Cardiac septum (tissue), 1 donor: ENCODE results near the gene DNMBP. TPM values are rescaled to one million over a fixed set of nuclear protein-coding genes. Genes with fewer than 3 reads are reported as not detected.
"Not testable (repeated sequence)": the region's sequence is repeated elsewhere in the genome, so short reads cannot be mapped to it uniquely, and the experiment has no call there.

ENCODE experiments used
- DNase-seq: peaks from one replicate; pipeline ENCODE4 v3.0.0-alpha.2; 2020; ENCODE audit warnings: low spot score
- intact Hi-C: fragments of 100-400 bp; cut with DNase I; formaldehyde crosslinking; loops from one replicate; pipeline ENCODE4 v1.14.0; 2022
- total RNA-seq: library from RNA; stranded (reverse); fragmentation: NEBNext Ultra II Directional; extraction: Animal tissue kit (Norgen Biotek cat#: 25700); gene quantifications from one replicate; pipeline ENCODE4 v1.2.1, GENCODE V29; 2021
- donor health status: DM: no; HTN: no; CAD: no.

The DNMBP gene
- total RNA-seq, 1 donor from 2014 or later = 5.6 TPM

DNA sequence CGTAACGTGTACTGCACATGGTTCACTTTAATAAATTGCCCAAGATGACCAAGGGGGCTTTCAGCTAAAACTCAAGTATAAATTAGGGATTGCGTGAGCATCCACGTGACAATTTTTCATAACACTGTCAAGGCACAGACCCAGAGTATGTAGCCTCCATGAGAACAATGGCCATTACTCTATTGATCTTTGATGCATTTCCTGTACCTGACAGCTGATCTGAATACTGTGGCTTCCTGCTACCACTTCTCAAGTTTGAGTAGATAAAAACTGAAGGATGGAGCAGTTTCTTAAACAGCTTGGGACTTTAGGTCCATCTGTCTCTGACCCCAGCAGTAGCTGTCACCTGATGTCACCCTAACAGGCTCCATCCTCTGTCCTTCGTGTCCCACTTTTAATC is 128.4 kb downstream of the DNMBP start:
- intact Hi-C loops = no loop called here
- no peak for DNase-seq

DNA sequence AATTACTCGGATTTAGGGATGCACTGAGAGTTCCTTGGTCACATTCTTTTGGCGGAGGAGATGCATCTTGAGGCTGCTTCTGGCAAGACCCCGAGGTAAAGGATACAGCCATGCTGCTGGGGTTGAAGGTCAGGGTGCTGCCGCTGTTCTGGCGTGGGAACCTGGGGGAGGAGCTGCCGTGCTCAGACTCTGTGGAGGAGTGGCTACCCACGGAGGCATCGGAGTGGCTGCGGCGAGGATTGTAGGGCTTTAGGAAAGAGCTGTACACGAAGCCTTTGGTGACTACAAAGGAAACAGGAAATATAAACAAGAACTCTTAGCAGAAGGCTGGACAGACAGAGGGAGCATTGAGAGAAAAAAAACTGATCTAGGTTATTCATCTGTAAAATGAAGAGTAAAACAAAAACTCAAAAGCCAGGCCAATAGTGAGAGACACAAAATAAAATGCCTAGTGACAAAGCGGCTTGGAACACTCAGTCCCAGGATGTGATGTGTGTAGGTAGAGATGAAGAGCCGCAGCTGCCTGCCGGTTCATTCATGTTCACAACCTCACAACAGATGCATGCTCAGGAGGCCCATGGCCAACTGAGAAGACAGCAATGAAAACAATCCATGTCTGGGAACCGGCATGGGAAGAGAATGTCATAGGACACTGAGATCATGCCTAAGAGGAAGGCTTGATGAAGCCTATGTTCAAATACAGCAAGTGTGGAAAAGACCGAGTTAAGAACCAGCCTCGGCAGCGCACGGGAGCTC is 129.5 kb downstream of the DNMBP start:
- intact Hi-C loops = no loop called here
- no peak for DNase-seq

DNA sequence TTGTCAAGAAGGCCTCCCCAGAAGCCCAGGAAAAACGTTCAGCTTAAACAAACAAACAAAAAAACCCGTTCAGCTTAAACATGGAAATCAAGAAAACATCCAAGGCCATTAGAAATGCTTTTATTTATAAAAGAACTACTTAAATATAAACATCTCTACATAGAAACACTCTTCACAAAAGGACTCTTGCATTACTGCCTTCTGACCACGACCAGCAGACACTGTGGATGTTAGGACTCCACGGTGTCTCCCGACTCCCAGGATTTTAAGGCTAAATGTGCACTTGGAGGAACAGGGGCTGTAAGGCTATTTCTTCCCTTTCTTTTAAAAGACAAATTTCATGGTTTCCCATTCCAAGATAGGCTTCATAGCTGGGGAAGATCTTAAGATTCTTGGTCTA is 134.3 kb downstream of the DNMBP start:
- intact Hi-C loops = no loop called here

DNA sequence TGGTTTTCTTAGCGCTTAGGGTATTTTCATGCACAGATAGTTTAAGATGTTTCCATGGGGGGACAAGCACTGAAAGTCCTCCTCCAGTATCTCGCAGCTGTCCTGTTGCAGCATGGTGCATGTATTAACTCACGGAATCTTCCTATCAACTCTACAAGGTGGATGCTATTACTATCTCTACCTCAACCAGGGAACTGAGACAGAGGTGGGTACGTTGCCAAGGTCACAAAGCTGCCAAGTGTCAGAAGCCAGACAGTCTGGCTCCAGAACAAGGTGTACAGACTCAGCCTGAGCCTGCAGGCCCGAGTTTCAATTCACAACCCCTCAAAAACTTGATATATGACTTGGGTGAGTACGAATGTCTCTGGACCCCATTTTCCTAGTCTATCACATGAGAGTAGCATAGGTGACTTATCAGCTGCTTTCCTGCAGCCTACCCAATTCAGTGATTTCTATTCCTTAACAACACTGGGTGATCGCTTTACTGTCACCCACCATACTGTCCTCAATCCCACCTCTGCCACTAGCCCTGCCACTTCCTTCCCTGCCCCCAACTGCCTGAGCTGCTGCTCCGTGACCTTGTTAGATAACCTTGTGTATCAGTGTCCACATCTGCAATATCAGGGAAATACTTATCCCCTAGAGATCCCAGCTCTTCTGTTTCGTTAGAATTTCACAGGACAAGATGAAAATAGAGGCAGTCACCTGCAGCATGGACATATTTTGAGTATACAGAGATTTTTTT is 135.2 kb downstream of the DNMBP start:
- intact Hi-C loops = no loop called here
- DNase-seq = no peak

More for the DNA sequence above, 134.3 kb downstream of the DNMBP start:
- DNase-seq = no peak

DNA sequence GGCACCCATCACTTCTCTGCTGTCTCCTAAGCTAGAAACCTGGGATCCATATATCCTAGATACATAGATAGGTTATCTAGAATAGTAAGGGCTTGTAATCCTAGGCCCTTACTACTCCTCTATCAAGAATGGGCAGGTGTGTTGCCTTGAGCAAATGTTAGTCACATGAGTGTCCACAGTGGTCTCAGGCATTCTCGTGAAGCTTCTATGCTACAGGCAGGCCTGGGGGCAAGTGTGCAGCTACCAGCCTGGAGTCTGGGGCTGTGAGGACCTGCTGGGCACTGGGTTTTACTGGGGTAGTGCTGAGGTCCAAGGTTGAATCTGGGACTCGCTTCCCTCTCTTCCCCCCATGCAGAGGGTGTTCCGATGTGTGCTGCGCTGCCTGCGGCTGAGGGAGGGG is 135.9 kb downstream of the DNMBP start:
- DNase-seq = no peak
- intact Hi-C loops = no loop called here

DNA sequence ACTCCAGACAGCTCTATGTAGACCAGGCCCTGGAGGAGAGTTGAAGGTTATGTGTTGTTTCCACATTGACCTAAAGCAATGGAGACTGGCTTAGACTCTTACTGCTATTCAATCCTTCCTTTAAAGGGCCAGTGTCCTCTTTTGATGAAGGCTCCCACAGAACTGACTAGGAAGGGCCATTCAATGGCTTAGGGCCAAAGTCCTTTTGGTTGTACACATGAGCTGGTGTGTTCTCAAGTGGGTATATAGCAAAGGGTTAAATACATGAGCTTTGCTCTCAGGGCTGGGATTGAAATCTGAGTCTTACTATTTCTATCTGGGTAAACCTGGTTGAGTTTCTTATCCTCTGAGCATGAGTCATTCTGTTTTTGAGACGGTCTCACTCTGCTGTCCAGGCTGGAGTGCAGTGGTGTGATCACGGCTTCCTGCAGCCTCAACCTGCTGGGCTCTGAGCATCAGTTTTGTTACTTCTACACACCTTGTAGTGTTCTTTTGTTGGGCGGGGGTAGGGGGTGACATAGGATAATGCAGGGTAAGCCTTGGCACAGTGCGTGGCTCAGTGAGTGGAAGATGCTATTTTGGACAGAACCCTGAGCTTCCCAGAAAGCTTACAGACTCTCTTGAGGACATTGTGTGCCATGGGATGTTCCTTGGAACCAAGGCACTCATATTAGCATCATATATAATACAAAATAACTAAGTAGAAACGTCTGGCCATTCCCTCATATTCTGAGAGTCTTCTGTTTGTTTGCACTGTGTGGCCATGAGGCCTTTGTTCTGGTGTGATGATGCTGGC is 137.2 kb downstream of the DNMBP start:
- no peak for DNase-seq

DNA sequence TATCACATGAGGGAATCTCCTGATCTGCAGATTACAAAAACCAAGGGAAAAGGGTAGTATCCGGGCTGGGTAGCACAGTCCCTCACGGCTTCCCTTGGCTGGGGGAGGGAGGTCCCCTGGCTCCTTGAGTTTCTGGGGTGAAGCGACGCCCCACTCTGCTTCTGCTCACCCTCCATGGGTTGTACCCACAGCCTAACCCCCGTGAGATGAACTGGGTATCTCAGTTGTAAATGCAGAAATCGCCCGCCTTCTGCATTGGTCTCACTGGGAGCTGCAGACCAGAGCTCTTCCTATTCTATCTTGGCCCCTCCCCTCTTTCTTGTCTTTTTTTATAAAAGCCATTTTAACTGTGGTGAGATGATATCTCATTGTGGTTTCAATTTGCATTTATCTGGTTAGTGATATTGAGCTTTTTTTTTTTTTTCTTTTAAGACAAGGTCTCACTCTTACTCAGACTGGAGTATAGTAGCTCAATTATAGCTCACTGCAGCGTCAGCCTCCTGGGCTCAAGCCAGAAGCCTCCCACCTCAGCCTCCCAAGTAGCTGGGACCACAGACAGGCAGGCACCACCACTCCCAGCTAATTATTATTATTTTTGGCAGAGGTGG is 139.5 kb downstream of the DNMBP start:
- no peak for DNase-seq
- intact Hi-C loops = no loop called here

More for the DNA sequence above, 137.2 kb downstream of the DNMBP start:
- intact Hi-C loops = no loop called here

DNA sequence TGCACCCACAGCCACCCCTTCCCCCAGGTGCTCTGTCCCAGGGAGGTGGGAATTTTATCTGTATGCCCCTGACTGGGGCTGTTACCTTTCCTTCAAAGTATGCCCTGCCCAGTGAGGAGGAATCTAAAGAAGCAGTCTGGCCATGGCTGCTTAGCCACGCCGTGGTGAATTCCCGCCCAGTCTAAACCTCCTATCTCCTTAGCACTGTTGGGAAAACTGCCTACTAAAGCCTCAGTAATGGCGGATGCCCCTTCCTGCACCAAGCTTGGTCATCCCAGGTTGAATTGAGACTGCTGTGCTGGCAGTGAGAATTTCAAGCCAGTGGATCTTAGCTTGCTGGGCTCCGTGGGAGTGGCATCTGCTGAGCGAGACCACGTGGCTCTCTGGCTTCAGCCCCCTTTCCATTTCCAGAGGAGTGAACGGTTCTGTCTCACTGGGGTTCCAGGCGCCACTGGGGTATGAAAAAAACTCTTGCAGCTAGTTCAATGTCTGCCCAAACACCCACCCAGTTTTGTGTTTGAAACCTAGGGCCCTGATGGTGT is 140.1 kb downstream of the DNMBP start:
- no peak for DNase-seq
- intact Hi-C loops = no loop called here

DNA sequence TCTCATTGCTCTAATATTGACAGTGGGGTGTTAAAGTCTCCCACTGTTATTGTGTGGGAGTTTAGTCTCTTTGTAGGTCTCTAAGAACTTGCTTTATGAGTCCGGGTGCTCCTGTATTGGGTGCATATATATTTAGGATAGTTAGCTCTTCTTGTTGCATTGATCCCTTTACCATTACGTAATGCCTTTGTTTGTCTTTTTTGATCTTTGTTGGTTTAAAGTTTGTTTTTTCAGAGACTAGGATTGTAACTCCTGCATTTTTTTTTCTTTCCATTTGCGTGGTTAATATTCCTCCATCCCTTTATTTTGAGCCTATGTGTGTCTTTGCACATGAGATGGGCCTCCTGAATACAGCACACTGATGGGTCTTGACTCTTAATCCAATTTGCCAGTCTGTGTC is 142.5 kb downstream of the DNMBP start:
- intact Hi-C loops, DNase-seq: not testable (repeated sequence)

DNA sequence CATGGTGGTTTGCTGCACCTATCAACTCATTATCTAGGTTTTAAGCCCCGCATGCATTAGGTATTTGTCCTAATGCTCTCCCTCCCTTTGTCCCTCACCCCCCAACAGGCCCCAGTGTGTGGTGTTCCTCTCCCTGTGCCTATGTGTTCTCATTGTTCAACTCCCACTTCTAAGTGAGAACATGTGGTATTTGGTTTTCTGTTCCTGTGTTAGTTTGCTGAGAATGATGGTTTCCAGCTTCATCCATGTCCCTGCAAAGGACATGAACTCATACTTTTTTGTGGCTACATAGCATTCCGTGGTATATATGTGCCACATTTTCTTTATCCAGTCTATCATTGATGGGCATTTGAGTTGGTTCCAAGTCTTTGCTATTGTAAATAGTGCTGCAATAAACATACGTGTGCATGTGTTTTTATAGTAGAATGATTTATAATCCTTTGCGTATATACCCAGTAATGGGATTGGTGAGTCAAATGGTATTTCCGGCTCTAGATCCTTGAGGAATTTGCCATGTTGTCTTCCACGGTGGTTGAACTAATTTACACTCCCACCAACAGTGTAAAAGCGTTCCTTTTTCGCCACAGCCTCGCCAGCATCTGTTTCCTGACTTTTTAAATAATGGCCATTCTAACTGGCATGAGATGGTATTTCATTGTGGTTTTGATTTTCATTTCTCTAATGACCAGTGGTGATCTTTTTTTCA is 146.1 kb downstream of the DNMBP start:
- DNase-seq, intact Hi-C loops: not testable (repeated sequence)

DNA sequence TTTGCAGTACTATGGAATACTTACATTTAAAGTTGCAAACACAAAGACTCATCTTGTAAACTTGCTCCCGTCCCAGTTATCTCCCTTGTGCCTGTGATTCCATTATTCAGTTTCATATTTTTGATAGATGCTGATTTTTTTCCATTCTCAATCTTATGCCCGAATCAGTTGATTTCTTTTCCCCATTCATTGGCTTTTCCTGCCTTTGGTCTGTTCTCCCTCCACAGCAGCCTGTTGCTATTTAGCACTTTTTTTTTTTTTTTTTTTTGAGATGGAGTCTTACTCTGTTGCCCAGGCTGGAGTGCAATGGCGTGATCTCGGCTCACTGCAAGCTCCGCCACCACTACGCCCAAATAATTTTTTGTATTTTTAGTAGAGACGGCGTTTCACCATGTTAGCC is 149.3 kb downstream of the DNMBP start:
- intact Hi-C loops = no loop called here
- no peak for DNase-seq

DNA sequence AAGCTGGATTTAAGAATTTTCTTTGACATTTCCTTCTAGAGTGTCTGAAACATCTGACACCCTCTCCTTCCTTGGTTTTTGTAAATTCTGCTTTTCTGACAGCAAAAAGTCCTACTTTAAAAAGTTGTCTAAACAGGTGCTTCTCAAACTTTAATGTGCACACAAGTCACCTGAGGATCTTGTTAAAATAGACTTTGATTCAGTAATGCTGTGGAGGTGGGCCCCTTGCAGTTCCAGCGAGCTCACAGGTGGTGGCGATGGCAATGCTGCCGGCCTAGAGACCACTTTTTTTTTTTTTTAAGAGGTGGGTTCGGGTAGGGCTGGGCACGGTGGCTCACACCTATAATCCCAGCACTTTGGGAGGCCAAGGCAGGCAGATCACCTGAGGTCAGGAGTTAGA is 150.2 kb downstream of the DNMBP start:
- intact Hi-C loops = no loop called here
- DNase-seq = no peak

DNA sequence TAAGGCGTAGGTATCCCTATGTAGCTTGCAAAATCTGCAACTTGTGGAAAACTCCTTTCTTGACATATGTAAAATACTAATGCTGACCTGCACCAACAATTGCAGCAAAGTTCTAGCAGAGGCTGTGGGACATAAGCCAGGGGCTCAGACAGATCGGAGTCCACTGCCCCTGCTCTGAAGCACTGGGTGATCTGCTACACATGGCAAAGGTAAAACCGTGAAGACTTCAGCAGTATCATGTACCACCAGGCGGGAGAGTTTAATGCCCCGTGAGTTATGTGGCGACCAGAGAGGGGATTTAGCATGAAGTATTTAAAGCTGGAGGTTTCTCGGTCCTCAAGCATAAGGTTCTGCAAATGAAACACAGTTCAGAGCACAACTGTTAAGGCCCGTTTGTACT is 150.9 kb downstream of the DNMBP start:
- DNase-seq = no peak
- intact Hi-C loops = no loop called here

DNA sequence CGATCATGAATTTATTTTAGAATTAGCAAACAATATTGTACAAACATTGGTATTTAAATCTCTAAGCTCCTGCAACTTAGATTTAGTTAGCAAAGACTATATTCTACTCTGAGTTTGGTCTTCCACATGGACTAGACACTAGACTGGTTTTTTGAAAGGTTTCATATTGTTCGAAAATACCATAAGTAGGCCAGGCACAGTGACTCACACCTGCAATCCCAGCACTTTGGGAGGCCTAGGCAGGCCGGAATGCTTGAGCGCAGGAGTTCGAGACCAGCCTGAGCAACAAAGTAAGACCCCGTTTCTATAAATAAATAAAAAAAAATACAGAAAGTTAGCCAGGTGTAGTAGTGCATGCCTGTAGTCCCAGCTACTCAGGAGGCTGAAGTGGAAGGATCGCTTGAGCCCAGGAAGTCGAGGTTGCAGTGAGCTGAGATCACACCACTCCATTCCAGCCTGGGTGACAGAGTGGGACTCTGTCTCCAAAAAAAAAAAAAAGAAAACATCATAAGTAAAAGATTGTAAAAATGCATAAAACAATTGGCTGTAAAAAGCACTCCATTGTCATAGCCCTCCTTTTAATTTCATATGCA is 154.2 kb downstream of the DNMBP start:
- intact Hi-C loops = no loop called here

DNA sequence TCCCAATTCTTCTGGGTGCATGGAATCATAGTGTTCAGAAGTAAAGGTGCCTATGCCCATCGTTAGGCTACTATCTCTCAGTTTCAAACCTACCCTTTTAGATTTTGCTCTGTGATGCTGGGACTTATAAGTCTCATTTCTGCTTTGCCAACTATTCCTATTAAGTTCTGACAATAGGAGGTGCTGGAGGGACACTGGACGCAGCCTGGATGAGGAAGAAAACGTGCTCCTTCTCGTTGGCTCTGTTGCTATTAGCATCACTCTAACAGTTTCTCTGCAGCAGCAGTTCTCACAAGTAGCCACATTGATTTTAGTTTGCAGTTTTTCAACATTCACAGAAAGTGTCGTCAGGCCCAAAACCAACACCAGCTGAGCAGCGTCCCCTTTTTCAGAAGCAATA is 154.9 kb downstream of the DNMBP start:
- intact Hi-C loops = no loop called here
- no peak for DNase-seq

More for the DNA sequence above, 154.2 kb downstream of the DNMBP start:
- no peak for DNase-seq

DNA sequence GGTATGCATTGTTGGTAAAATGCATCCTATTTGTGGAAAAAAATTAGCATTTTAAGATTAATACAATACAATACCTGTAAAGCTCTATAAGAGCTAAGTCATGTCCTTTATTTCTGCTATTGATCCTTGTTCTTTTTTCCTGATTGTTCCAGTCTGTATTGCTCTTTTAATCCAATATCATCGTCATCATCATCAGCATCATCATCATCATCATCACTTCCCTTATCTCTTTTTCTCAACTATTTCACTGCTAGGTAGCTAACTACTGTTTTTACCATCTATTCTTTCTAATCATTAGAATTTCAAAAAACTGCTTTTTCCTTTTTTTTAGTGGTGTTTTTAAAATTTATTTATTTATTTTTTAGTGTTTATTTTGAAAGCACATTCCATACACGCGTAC is 156.1 kb downstream of the DNMBP start:
- intact Hi-C loops = no loop called here
- DNase-seq = no peak

DNA sequence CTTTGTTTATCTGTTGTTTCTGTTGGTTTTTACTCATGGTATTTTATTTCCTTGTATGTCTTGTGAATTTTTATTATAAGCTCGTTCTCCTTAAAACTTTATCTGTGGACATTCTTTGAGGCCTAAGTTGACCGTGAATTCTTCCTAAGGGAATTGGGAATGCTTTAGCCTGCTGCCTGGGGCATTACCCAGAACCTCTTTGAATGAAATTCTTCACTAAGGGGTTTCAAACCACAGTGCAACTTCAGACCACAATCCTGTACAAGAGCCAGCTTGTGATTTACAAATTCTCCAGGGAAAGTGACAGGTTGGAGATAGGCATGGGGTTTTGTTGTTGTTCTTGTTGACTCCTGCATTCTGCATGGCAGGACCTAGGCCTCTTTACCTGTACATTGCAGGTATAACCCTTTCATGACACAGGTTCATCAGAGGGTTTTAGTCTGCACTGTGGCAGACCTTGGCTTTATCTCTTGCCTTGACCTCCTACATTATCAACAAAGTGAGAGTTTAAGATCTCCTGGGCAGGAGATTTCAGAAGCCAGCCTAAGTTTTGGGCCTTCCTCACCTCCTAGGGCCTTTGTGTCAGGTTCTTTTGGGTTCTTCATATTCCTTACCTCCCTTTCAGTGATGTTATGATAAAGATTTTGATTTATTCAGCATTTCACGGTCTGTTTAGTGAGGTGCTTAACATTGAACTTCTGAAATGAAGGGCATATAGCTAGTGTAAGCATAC is 157.1 kb downstream of the DNMBP start:
- DNase-seq = no peak
- intact Hi-C loops = no loop called here

DNA sequence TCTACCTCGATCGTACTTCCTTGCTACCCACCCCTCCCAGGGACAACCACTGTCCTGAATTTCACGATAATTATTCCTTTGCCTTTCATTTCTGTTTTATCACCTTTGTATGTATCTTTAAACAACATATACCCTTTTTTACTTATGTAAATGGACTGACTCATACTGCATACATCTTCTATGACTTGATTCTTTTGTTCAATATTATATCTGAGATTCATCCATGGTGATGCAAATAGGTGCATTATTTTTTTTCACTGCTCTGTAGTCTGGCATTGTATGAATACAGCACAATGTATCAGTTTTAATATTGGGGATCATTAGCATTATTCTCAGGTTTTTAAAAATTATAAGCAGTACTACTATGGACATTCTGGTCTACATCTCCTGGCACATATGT is 157.9 kb downstream of the DNMBP start:
- no peak for DNase-seq
- intact Hi-C loops = no loop called here
